ENCODE results near the gene CACYBP.

DNA sequence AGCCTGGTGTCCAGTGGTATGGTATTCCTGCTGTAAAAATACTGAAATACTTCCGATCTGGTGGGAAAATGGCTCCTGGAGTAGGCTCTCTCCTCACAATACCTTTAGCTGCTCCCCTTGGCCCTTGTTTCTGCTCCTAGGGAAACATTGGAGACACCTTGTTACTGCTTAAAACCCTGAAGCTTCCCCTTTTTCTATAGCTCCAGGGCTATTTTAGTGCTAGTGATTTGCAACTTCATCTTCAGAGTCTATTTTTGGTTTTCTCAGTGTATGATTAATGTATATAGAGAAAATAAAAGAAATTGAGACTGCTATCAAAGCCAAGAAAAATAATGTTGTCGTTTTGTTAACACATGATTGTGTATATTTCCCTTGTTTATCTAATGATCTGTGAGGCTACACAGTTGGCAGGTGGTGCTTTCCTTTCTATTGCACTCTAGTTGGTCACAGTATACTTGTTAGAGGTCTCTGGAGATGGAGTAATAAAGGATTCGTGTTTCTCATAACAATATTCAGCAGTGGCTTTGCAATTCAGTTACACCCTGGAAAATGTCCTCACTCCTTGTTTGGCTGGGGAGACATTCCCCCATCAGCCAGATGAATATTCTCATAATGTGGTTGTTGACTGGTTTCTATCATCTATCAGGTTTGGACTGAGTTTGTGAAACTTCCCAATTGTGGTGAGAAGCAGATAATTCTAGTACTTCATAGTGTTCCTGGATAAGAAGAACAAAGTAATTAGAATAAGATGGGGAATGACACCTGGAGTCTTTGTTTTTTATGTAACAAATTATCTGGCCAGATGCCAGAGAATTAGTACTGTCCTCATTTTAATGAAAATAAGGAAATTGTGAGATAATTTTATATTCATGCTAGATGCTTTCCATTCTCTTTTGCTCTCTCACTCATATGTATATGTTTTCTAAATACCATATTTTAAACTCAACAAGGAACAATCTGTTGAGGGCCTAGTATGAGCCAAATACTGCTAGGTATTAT lies 44.8 kb upstream of the CACYBP start:
- TF ChIP-seq, protein P1, sequence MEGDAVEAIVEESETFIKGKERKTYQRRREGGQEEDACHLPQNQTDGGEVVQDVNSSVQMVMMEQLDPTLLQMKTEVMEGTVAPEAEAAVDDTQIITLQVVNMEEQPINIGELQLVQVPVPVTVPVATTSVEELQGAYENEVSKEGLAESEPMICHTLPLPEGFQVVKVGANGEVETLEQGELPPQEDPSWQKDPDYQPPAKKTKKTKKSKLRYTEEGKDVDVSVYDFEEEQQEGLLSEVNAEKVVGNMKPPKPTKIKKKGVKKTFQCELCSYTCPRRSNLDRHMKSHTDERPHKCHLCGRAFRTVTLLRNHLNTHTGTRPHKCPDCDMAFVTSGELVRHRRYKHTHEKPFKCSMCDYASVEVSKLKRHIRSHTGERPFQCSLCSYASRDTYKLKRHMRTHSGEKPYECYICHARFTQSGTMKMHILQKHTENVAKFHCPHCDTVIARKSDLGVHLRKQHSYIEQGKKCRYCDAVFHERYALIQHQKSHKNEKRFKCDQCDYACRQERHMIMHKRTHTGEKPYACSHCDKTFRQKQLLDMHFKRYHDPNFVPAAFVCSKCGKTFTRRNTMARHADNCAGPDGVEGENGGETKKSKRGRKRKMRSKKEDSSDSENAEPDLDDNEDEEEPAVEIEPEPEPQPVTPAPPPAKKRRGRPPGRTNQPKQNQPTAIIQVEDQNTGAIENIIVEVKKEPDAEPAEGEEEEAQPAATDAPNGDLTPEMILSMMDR (IDR thresholded peaks at IDR 0.05): no peak
- TF ChIP-seq REST (IDR thresholded peaks at IDR 0.05): no peak

All from A549 (cell line).